Glomerular endothelial cell (primary cell): Measurements from ENCODE around the gene LAMA3. TPM values are rescaled to one million over a fixed set of nuclear protein-coding genes. Genes with fewer than 3 reads are reported as not detected.
"Not testable (repeated sequence)": the region's sequence is repeated elsewhere in the genome, so short reads cannot be mapped to it uniquely, and the experiment has no call there.

Experiments
- DNase-seq: peaks from one replicate; pipeline ENCODE4 v3.0.0-alpha.2; 2011; ENCODE audit warnings: low read depth, low spot score; ENCODE audit errors: extremely low read depth
- total RNA-seq: library from RNA; depleted of rRNA; stranded (reverse); fragments of >200 nt; gene quantifications from 2 replicates; pipeline ENCODE4 v1.2.3, GENCODE V29; 2015

The LAMA3 gene
- total RNA-seq, 1 donor from 2014 or later, result 1.9 TPM

- DNase-seq, result no peak
Measured at GRCh38 chr18:23703987-23704384, 14.7 kb downstream of the LAMA3 start.

- no peak for DNase-seq
Measured at GRCh38 chr18:23704806-23705205, 15.6 kb downstream of the LAMA3 start.

GRCh38 chr18:23706971-23707640, 17.9 kb downstream of the LAMA3 start:
- no peak for DNase-seq

- DNase-seq, result no peak
Measured at GRCh38 chr18:23710068-23710527, 20.8 kb downstream of the LAMA3 start.

GRCh38 chr18:23710946-23711345, 21.7 kb downstream of the LAMA3 start:
- no peak for DNase-seq

- no peak for DNase-seq
Measured at GRCh38 chr18:23711426-23711825, 22.2 kb downstream of the LAMA3 start.

GRCh38 chr18:23712445-23712844, 23.2 kb downstream of the LAMA3 start:
- no peak for DNase-seq

GRCh38 chr18:23714576-23714975, 25.3 kb downstream of the LAMA3 start:
- DNase-seq, result no peak

- not testable (repeated sequence) for DNase-seq
Measured at GRCh38 chr18:23716079-23716478, 26.8 kb downstream of the LAMA3 start.

GRCh38 chr18:23716516-23716915, 27.3 kb downstream of the LAMA3 start:
- DNase-seq, result no peak

GRCh38 chr18:23716966-23717365, 27.7 kb downstream of the LAMA3 start:
- DNase-seq, result no peak

GRCh38 chr18:23718243-23718720, 29.0 kb downstream of the LAMA3 start:
- no peak for DNase-seq

GRCh38 chr18:23718731-23719130, 29.5 kb downstream of the LAMA3 start:
- DNase-seq, result no peak

GRCh38 chr18:23719634-23720201, 30.5 kb downstream of the LAMA3 start:
- DNase-seq, result peak; percentile 83

- DNase-seq, result no peak
Measured at GRCh38 chr18:23721696-23722480, 32.6 kb downstream of the LAMA3 start.

GRCh38 chr18:23722646-23723045, 33.4 kb downstream of the LAMA3 start:
- DNase-seq, result no peak

- no peak for DNase-seq
Measured at GRCh38 chr18:23723121-23723520, 33.9 kb downstream of the LAMA3 start.

- DNase-seq, result no peak
Measured at GRCh38 chr18:23724681-23725080, 35.4 kb downstream of the LAMA3 start.

GRCh38 chr18:23725351-23725750, 36.1 kb downstream of the LAMA3 start:
- DNase-seq, result no peak

GRCh38 chr18:23725827-23726661, 36.8 kb downstream of the LAMA3 start:
- DNase-seq, result no peak
